HepG2 (cell line): ENCODE measurements around the gene TOR1A. TPM values are rescaled to one million over a fixed set of nuclear protein-coding genes. Genes with fewer than 3 reads are reported as not detected.
A peak's percentile ranks its signal among the peaks of the same experiment; 100 is the strongest.

Experiments used
- ATAC-seq: fragments of 200-7000 bp; cut with Tn5 transposase; 3 replicates; pipeline ENCODE4 v1.9.1; 2020; ENCODE audit warnings: mild to moderate bottlenecking, moderate library complexity
- BruUV-seq: library from RNA; stranded (reverse); fragments of 400-500 nt; replicated peaks from 2 replicates; lab custom pipeline; 2021; lab: Mats Ljungman, UMichigan
- CTCF ChIA-PET: fragments of 300-600 bp; formaldehyde crosslinking; extraction: SDS; loops from one replicate; lab custom pipeline; 2021; ENCODE audit warnings: low total read pairs, inconsistent platforms, low intra/inter-chr PET ratio; lab: Yijun Ruan, JAX
- POLR2A ChIA-PET: fragments of 350-600 bp; sonication (Branson Sonifier 250); formaldehyde crosslinking; loops from one replicate; lab custom pipeline; 2020; ENCODE audit warnings: antibody characterized with exemption, inconsistent platforms; lab: Yijun Ruan, JAX
- DNase-seq: peaks from one replicate; pipeline ENCODE4 v3.0.0-alpha.2; 2015; ENCODE audit warnings: low spot score
- FAIRE-seq: peaks from 3 replicates; lab custom pipeline; 2011; peaks lifted over from hg19 to GRCh38; lab: Jason Lieb, UNC
- H2AFZ ChIP-seq: one replicate; pipeline ENCODE4 v1.6.1; 2011; ENCODE audit warnings: low read length, inconsistent platforms
- H3K27ac ChIP-seq: fragments of 300-600 bp; 3 replicates; pipeline ENCODE4 v1.8.0; 2011; ENCODE audit warnings: mixed run types, mild to moderate bottlenecking, mixed read lengths, low read length, inconsistent platforms; ENCODE audit not compliant: insufficient read depth; ENCODE audit errors: extremely low read length
- H3K27me3 ChIP-seq, 2 experiments: fragments of 200-600 bp in 1 of 2; 2 replicates in 1 of 2; 3 replicates in 1 of 2; pipeline versions ENCODE4 v1.6.0 to v1.8.0; 2011; ENCODE audit warnings: low read length in 2 of 2, mild to moderate bottlenecking in 2 of 2, moderate library complexity in 2 of 2, inconsistent platforms in 1 of 2; ENCODE audit not compliant: insufficient read depth in 2 of 2, control insufficient read depth in 1 of 2
- H3K36me3 ChIP-seq, 2 experiments: fragments of 200-600 bp in 1 of 2; replicated peaks in 1 of 2; 2 replicates in 1 of 2; 3 replicates in 1 of 2; pipeline versions ENCODE4 v1.5.1 to v1.8.0; 2011; ENCODE audit warnings: low read length in 2 of 2, inconsistent platforms in 1 of 2; ENCODE audit not compliant: insufficient read depth in 2 of 2, control insufficient read depth in 1 of 2
- H3K4me1 ChIP-seq: 2 replicates; pipeline ENCODE4 v1.5.1; 2012; ENCODE audit warnings: low read length, inconsistent platforms; ENCODE audit not compliant: insufficient read depth
- H3K4me2 ChIP-seq: 2 replicates; pipeline ENCODE4 v1.6.0; 2011; ENCODE audit warnings: low read depth, low read length, inconsistent platforms
- H3K4me3 ChIP-seq, 3 experiments: fragments of 200-600 bp in 1 of 3; sonication (generic), shearing (Covaris generic) in 1 of 3; replicated peaks in 1 of 3; 2 replicates each; pipeline ENCODE4 v1.5.1; 2011 to 2016; ENCODE audit warnings: low read length in 3 of 3, inconsistent platforms in 2 of 3, low read depth in 2 of 3, mild to moderate bottlenecking in 2 of 3, control low read depth in 1 of 3, mixed read lengths in 1 of 3; ENCODE audit not compliant: insufficient read depth in 1 of 3
- H3K79me2 ChIP-seq: one replicate; pipeline ENCODE4 v1.6.1; 2011; ENCODE audit warnings: low read length, inconsistent platforms; ENCODE audit not compliant: insufficient read depth
- H3K9ac ChIP-seq: 2 replicates; pipeline ENCODE4 v1.6.0; 2011; ENCODE audit warnings: mild to moderate bottlenecking, low read depth, low read length, inconsistent platforms; ENCODE audit not compliant: insufficient read depth
- H3K9me3 ChIP-seq: 2 replicates; pipeline ENCODE4 v1.5.1; 2012; ENCODE audit warnings: mild to moderate bottlenecking, low read length
- H4K20me1 ChIP-seq: 2 replicates; pipeline ENCODE4 v1.6.0; 2011; ENCODE audit warnings: inconsistent platforms, mild to moderate bottlenecking, low read length, moderate library complexity; ENCODE audit not compliant: insufficient read depth
- WGBS: methylation state at CpG from one replicate; pipeline ENCODE4 v1.1.6; 2017; ENCODE audit warnings: low lambda C conversion rate; 5-methylcytosine and 5-hydroxymethylcytosine counted together
- in situ Hi-C: cut with HindIII; loops from 2 replicates; pipeline ENCODE4 v1.10.0; 2017; ENCODE audit warnings: low pct_unique_long_range_greater_than_20kb; ENCODE audit not compliant: extremely low pct_ligation_motif_present
- intact Hi-C: fragments of 100-400 bp; cut with micrococcal nuclease; formaldehyde crosslinking; loops from one replicate; pipeline ENCODE4 v1.10.0; 2022; ENCODE audit not compliant: unreplicated experiment
- polyA plus RNA-seq, 8 experiments: library from polyadenylated mRNA; depleted of rRNA in 3 of 8; stranded (reverse) in 7 of 8; unstranded in 1 of 8; fragments of >200 nt; fragmentation: Illumina TruSeq in 4 of 8; extraction: Trizol in 4 of 8; gene quantifications; 2 replicates each; pipeline versions ENCODE4 v1.2.1 to v1.2.3, GENCODE V29; 2011 to 2016; ENCODE audit warnings: low read depth in 4 of 8, missing spikeins in 1 of 8, mixed read lengths in 1 of 8; ENCODE audit not compliant: insufficient read depth in 1 of 8
- total RNA-seq, 5 experiments: library from RNA; depleted of rRNA; stranded (reverse); fragments of >200 nt; fragmentation: Illumina TruSeq; extraction: Trizol; gene quantifications; 2 replicates each; pipeline ENCODE4 v1.2.3, GENCODE V29; 2016; ENCODE audit warnings: low read depth in 1 of 5
- TF ChIP-seq, protein P1 (sequence below): sonication (generic); formaldehyde crosslinking; IDR thresholded peaks from 2 replicates; pipeline ENCODE4 v1.4.0; 2020; ENCODE audit warnings: missing genetic modification reagents
- TF ChIP-seq, protein P2 (sequence below): sonication (generic); formaldehyde crosslinking; IDR thresholded peaks from 2 replicates; pipeline ENCODE4 v1.5.0; 2020; ENCODE audit warnings: mild to moderate bottlenecking, missing genetic modification reagents, borderline replicate concordance
- TF ChIP-seq, protein P3 (sequence below): sonication (generic); formaldehyde crosslinking; IDR thresholded peaks from 2 replicates; pipeline ENCODE4 v1.5.0; 2020; ENCODE audit warnings: mild to moderate bottlenecking, missing genetic modification reagents, moderate library complexity

Gene TOR1A
- total and polyA plus RNA-seq, 2 of the 13 experiments (the other 11 are each of a cell fraction or from before 2014, with no cell fraction given), result 31.6 to 41.4 TPM

DNA sequence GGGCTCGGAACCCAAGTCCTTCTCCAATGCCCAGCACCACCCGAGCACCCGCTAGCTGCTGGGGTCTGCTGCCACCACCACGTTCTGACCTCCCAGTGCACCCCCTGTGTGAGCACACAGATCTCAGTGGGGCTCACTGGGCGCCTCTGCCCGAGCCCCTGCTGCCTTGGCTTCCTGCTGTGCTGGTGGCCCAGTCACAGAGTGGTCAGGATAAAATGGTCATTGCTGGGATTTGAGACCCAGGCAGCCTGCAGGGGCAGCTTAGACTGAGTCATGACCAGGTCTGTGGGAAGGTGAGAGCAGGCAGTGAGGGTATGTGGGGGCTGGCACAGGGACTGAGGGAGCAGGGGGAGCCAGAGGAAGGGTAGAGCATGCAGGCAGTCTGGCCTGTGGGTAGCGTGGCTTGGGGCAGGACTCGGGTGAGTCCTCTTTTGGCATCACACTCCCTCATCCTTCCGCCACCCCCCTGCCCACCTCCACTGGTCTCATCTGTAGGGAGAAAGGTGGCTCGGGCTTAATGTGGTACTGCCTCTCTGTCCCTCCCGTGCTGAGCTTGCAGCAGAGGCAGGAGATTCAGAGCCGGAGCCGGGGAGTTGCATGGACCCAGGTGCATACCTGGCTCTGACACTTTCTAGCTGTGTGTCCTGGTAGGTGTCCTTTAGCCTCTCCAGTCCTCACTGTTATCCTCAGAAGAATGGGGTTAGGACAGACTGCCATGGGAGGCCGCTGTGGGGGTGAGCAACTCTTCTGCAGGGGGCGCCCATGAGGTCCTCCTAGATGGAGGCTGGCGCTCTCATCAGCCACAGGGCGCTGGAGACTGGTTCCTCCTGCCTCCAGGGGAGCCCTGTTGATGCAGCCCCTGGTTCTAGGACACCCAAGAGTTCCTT is 43.4 kb upstream of the TOR1A start:
- Histone ChIP-seq H3K36me3 (no peaks in the 10 kb centered on the region), H3K4me2 (no peak overlapping the region), H3K79me2 (no peaks in the 10 kb centered on the region), H3K27me3 (no peaks in the 10 kb centered on the region), H3K4me1 (no peaks in the 10 kb centered on the region), H3K9me3 (no peaks in the 10 kb centered on the region), H4K20me1 (no peaks in the 10 kb centered on the region), H2AFZ (no peak overlapping the region), H3K9ac (no peak overlapping the region), H3K27ac (no peak overlapping the region), H3K4me3 (no peak overlapping the region)
- FAIRE-seq, result no peak
- ATAC-seq, result peak; percentile 41
- POLR2A ChIA-PET, result no interaction called here
- intact Hi-C loops (no loop called here), in situ Hi-C loops (no loop called here)
- TF ChIP-seq, protein P1, sequence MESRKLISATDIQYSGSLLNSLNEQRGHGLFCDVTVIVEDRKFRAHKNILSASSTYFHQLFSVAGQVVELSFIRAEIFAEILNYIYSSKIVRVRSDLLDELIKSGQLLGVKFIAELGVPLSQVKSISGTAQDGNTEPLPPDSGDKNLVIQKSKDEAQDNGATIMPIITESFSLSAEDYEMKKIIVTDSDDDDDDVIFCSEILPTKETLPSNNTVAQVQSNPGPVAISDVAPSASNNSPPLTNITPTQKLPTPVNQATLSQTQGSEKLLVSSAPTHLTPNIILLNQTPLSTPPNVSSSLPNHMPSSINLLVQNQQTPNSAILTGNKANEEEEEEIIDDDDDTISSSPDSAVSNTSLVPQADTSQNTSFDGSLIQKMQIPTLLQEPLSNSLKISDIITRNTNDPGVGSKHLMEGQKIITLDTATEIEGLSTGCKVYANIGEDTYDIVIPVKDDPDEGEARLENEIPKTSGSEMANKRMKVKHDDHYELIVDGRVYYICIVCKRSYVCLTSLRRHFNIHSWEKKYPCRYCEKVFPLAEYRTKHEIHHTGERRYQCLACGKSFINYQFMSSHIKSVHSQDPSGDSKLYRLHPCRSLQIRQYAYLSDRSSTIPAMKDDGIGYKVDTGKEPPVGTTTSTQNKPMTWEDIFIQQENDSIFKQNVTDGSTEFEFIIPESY (CRISPR knock-in tag), result peak; percentile 96
- TF ChIP-seq, protein P2, sequence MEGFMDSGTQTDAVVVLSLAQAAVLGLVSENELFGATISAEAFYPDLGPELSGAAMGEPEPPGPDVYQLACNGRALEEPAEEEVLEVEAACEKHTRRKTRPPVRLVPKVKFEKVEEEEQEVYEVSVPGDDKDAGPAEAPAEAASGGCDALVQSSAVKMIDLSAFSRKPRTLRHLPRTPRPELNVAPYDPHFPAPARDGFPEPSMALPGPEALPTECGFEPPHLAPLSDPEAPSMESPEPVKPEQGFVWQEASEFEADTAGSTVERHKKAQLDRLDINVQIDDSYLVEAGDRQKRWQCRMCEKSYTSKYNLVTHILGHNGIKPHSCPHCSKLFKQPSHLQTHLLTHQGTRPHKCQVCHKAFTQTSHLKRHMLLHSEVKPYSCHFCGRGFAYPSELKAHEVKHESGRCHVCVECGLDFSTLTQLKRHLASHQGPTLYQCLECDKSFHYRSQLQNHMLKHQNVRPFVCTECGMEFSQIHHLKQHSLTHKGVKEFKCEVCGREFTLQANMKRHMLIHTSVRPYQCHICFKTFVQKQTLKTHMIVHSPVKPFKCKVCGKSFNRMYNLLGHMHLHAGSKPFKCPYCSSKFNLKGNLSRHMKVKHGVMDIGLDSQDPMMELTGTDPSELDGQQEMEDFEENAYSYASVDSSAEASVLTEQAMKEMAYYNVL (CRISPR knock-in tag), result no peak
- TF ChIP-seq, protein P3, sequence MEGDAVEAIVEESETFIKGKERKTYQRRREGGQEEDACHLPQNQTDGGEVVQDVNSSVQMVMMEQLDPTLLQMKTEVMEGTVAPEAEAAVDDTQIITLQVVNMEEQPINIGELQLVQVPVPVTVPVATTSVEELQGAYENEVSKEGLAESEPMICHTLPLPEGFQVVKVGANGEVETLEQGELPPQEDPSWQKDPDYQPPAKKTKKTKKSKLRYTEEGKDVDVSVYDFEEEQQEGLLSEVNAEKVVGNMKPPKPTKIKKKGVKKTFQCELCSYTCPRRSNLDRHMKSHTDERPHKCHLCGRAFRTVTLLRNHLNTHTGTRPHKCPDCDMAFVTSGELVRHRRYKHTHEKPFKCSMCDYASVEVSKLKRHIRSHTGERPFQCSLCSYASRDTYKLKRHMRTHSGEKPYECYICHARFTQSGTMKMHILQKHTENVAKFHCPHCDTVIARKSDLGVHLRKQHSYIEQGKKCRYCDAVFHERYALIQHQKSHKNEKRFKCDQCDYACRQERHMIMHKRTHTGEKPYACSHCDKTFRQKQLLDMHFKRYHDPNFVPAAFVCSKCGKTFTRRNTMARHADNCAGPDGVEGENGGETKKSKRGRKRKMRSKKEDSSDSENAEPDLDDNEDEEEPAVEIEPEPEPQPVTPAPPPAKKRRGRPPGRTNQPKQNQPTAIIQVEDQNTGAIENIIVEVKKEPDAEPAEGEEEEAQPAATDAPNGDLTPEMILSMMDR, result peak; percentile 13; the same call in 1 of the 2 replicates
- BruUV-seq, result no TSS peak
- WGBS, result 71% methylated on average over 5 of the region's 17 CpGs
- CTCF ChIA-PET, result no interaction called here
- DNase-seq, result no peak
